Urinary bladder (tissue), 4 donors: ENCODE measurements around the gene SCN8A. TPM values are rescaled to one million over a fixed set of nuclear protein-coding genes. Genes with fewer than 3 reads are reported as not detected.
A peak's percentile ranks its signal among the peaks of the same experiment; 100 is the strongest.

Source experiments
- DNase-seq: peaks from one replicate; pipeline ENCODE4 v3.0.0-alpha.2; 2015; ENCODE audit errors: extremely low spot score
- H3K27ac ChIP-seq: one replicate; pipeline ENCODE4 v1.5.1; 2013; ENCODE audit warnings: low read depth, mild to moderate bottlenecking, moderate library complexity
- H3K36me3 ChIP-seq: one replicate; pipeline ENCODE4 v1.6.1; 2013; ENCODE audit warnings: mild to moderate bottlenecking, moderate library complexity; ENCODE audit not compliant: insufficient read depth
- H3K4me1 ChIP-seq: one replicate; pipeline ENCODE4 v1.6.1; 2013; ENCODE audit warnings: mild to moderate bottlenecking, moderate library complexity; ENCODE audit not compliant: insufficient read depth
- H3K4me3 ChIP-seq: one replicate; pipeline ENCODE4 v1.5.1; 2013; ENCODE audit warnings: low read depth, low read length
- WGBS: extraction: QIAGEN DNeasy Blood & Tissue Kit; methylation state at CpG from one replicate; pipeline ENCODE4 v1.1.7; 2013; 5-methylcytosine and 5-hydroxymethylcytosine counted together
- polyA plus RNA-seq: library from polyadenylated mRNA; stranded (reverse); fragments of 200-250 nt; gene quantifications from one replicate; pipeline ENCODE4 v1.2.3, GENCODE V29; 2013
- total RNA-seq: library from RNA; depleted of rRNA; stranded (reverse); fragments of >200 nt; gene quantifications from one replicate; pipeline ENCODE4 v1.2.3, GENCODE V29; 2014
- donor health status: healthy with polysubstance abuse.
- donor health status: healthy.

SCN8A gene
- total and polyA plus RNA-seq, 2 donors = 0.23 to 2.6 TPM

GRCh38 chr12:51839310-51839947 lies 248.4 kb downstream of the SCN8A start:
- 75% methylated on average over 5 of the region's 5 CpGs for WGBS
- Histone ChIP-seq H3K36me3 (no peaks in the 10 kb centered on the region), H3K27ac (no peak overlapping the region), H3K4me3 (no peak overlapping the region), H3K4me1 (no peaks in the 10 kb centered on the region)
- DNase-seq = no peak

GRCh38 chr12:51840966-51841365 lies 249.9 kb downstream of the SCN8A start:
- Histone ChIP-seq H3K36me3 (no peaks in the 10 kb centered on the region), H3K27ac (no peak overlapping the region), H3K4me1 (no peaks in the 10 kb centered on the region), H3K4me3 (no peak overlapping the region)
- no peak for DNase-seq
- WGBS = 79% methylated on average over 6 of the region's 6 CpGs

GRCh38 chr12:51841727-51842126 lies 250.7 kb downstream of the SCN8A start:
- Histone ChIP-seq H3K4me1 (no peaks in the 10 kb centered on the region), H3K36me3 (no peaks in the 10 kb centered on the region), H3K4me3 (no peak overlapping the region), H3K27ac (no peak overlapping the region)
- WGBS = 28% methylated on average over 6 of the region's 6 CpGs
- DNase-seq = no peak

GRCh38 chr12:51844854-51845253 lies 253.8 kb downstream of the SCN8A start:
- Histone ChIP-seq H3K36me3 (no peaks in the 10 kb centered on the region), H3K4me3 (no peak overlapping the region), H3K27ac (no peak overlapping the region), H3K4me1 (peaks cover 2% of the 10 kb centered on the region)
- DNase-seq = no peak
- WGBS = 80% methylated on average over 4 of the region's 4 CpGs

GRCh38 chr12:51845482-51845881 lies 254.4 kb downstream of the SCN8A start:
- WGBS = 47% methylated on average over 7 of the region's 7 CpGs
- no peaks in the 10 kb centered on the region for H3K36me3 ChIP-seq
- H3K27ac ChIP-seq = no peak overlapping the region
- no peak overlapping the region for H3K4me3 ChIP-seq
- peaks cover 2% of the 10 kb centered on the region for H3K4me1 ChIP-seq
- no peak for DNase-seq

GRCh38 chr12:51846271-51846691 lies 255.2 kb downstream of the SCN8A start:
- H3K27ac ChIP-seq = no peak overlapping the region
- 70% methylated on average over 15 of the region's 15 CpGs for WGBS
- no peaks in the 10 kb centered on the region for H3K36me3 ChIP-seq
- H3K4me3 ChIP-seq = no peak overlapping the region
- H3K4me1 ChIP-seq = peaks cover 2% of the 10 kb centered on the region
- DNase-seq = no peak

- Histone ChIP-seq H3K4me3 (peak overlapping the region; percentile 44), H3K4me1 (peaks cover 2% of the 10 kb centered on the region), H3K27ac (no peak overlapping the region), H3K36me3 (no peaks in the 10 kb centered on the region)
- DNase-seq = no peak
- 1% methylated on average over 59 of the region's 59 CpGs for WGBS
These were observed 256.0 kb downstream of the SCN8A start for GRCh38 chr12:51846911-51847642.

- Histone ChIP-seq H3K4me3 (peak overlapping the region; percentile 44), H3K36me3 (no peaks in the 10 kb centered on the region), H3K27ac (no peak overlapping the region), H3K4me1 (peaks cover 2% of the 10 kb centered on the region)
- no peak for DNase-seq
- WGBS = 1% methylated on average over 37 of the region's 40 CpGs
These were observed 256.8 kb downstream of the SCN8A start for GRCh38 chr12:51847643-51848325.

GRCh38 chr12:51848326-51848727 lies 257.3 kb downstream of the SCN8A start, which contains the start of gene FIGNL2:
Gene FIGNL2 (minus strand): TSS chr12:51848718. CDS start chr12:51822413, 26,305 bp downstream.
- 1% methylated on average over 51 of the region's 51 CpGs for WGBS
- Histone ChIP-seq H3K27ac (no peak within 1 kb of the TSS), H3K4me1 (peaks cover 2% of the 10 kb centered on the region), H3K4me3 (peak within 1 kb of the TSS; percentile 44), H3K36me3 (no peaks in the 10 kb centered on the region)
- DNase-seq = no peak

GRCh38 chr12:51848841-51849735 lies 258.1 kb downstream of the SCN8A start:
- Histone ChIP-seq H3K4me1 (peaks cover 2% of the 10 kb centered on the region), H3K36me3 (no peaks in the 10 kb centered on the region), H3K4me3 (peak overlapping the region; percentile 10), H3K27ac (no peak overlapping the region)
- no peak for DNase-seq
- 35% methylated on average over 57 of the region's 57 CpGs for WGBS

GRCh38 chr12:51850081-51850964 lies 259.3 kb downstream of the SCN8A start:
- WGBS = 88% methylated on average over 8 of the region's 8 CpGs
- Histone ChIP-seq H3K36me3 (no peaks in the 10 kb centered on the region), H3K4me3 (no peak overlapping the region), H3K27ac (no peak overlapping the region), H3K4me1 (peaks cover 2% of the 10 kb centered on the region)
- DNase-seq = no peak

GRCh38 chr12:51850965-51851299 lies 259.9 kb downstream of the SCN8A start:
- WGBS = 84% methylated on average over 4 of the region's 4 CpGs
- peaks cover 2% of the 10 kb centered on the region for H3K4me1 ChIP-seq
- H3K36me3 ChIP-seq = no peaks in the 10 kb centered on the region
- H3K4me3 ChIP-seq = no peak overlapping the region
- no peak overlapping the region for H3K27ac ChIP-seq
- no peak for DNase-seq
